K562 (cell line): Measurements from ENCODE around the gene DVL2. TPM values are rescaled to one million over a fixed set of nuclear protein-coding genes. Genes with fewer than 3 reads are reported as not detected.

Experiments
- ARID2 ChIP-seq: fragments of 450-650 bp; IDR thresholded peaks from 2 replicates; pipeline ENCODE4 v1.6.1; 2017; ENCODE audit warnings: antibody characterized with exemption, mild to moderate bottlenecking
- GTF2E2 ChIP-seq: fragments of 200-800 bp; sonication (Bioruptor generic); IDR thresholded peaks from 2 replicates; pipeline ENCODE4 v1.6.1; 2016; ENCODE audit warnings: missing genetic modification characterization, missing compliant biosample characterization
- KLF16 ChIP-seq: IDR thresholded peaks from 2 replicates; pipeline ENCODE4 v1.6.1; 2016; ENCODE audit warnings: antibody characterized with exemption
- MYNN ChIP-seq, 2 experiments: sonication (generic); formaldehyde crosslinking in 1 of 2; IDR thresholded peaks; 2 replicates each; pipeline versions ENCODE4 v1.5.0 to v1.6.1; 2016 to 2020; ENCODE audit warnings: antibody characterized with exemption in 1 of 2, missing genetic modification reagents in 1 of 2
- NFIX ChIP-seq: fragments of 250-450 bp; sonication (Bioruptor Pico); IDR thresholded peaks from 2 replicates; pipeline ENCODE4 v1.4.0; 2020; ENCODE audit warnings: low read depth, mild to moderate bottlenecking, moderate library complexity
- RB1 ChIP-seq: fragments of 450-650 bp; IDR thresholded peaks from 2 replicates; pipeline ENCODE4 v1.6.1; 2017; ENCODE audit warnings: low read depth, mild to moderate bottlenecking
- RBFOX2 ChIP-seq: fragments of 200-400 bp; formaldehyde crosslinking; IDR thresholded peaks from 2 replicates; pipeline ENCODE4 v1.6.1; 2017; ENCODE audit warnings: low read depth, mild to moderate bottlenecking, low read length, moderate library complexity
- SMC3 ChIP-seq: conservative IDR thresholded peaks from 2 replicates; pipeline ENCODE4 v1.6.1; 2011; ENCODE audit warnings: low read depth, low read length, improper control_type of control experiment; ENCODE audit not compliant: insufficient read depth
- SRSF7 ChIP-seq: fragments of 200-400 bp; formaldehyde crosslinking; optimal IDR thresholded peaks from 2 replicates; pipeline ENCODE3; 2017; ENCODE audit warnings: mild to moderate bottlenecking, low read depth, low read length
- TRIM28 ChIP-seq: fragments of 450-650 bp; IDR thresholded peaks from 2 replicates; pipeline ENCODE4 v1.6.1; 2017
- ZNF217 ChIP-seq: sonication (generic); formaldehyde crosslinking; IDR thresholded peaks from 2 replicates; pipeline ENCODE4 v1.8.0; 2022; ENCODE audit warnings: mild to moderate bottlenecking, missing genetic modification reagents
- ZNF232 ChIP-seq: sonication (generic); formaldehyde crosslinking; IDR thresholded peaks from 2 replicates; pipeline ENCODE4 v1.8.0; 2022; ENCODE audit warnings: mild to moderate bottlenecking, missing genetic modification reagents
- ZNF699 ChIP-seq: fragments of 250-450 bp; sonication (Bioruptor Pico); IDR thresholded peaks from 2 replicates; pipeline ENCODE4 v1.8.0; 2021; ENCODE audit warnings: mild to moderate bottlenecking, moderate library complexity; ENCODE audit not compliant: insufficient replicate concordance
- polyA plus RNA-seq, 8 experiments: library from polyadenylated mRNA; depleted of rRNA in 4 of 8; stranded (reverse) in 5 of 8; unstranded in 3 of 8; fragments of >200 nt; fragmentation: Nextera tagmentation in 2 of 8; fragmentation: Illumina TruSeq in 1 of 8; extraction: Ambion mirVana in 2 of 8; extraction: Trizol in 1 of 8; gene quantifications; 2 replicates each; pipeline versions ENCODE4 v1.2.1 to v1.2.3, GENCODE V29; 2011 to 2014; ENCODE audit warnings: inconsistent platforms in 1 of 8, missing spikeins in 1 of 8
- total RNA-seq, 7 experiments: library from RNA; depleted of rRNA in 6 of 7; stranded (reverse); fragments of >200 nt in 6 of 7; fragmentation: Illumina TruSeq in 2 of 7; extraction: Trizol in 2 of 7; gene quantifications; 2 replicates each; pipeline versions ENCODE4 v1.2.1 to v1.2.3, GENCODE V29; 2011 to 2021; ENCODE audit warnings: low replicate concordance in 1 of 7
- TF ChIP-seq, protein P1 (sequence below), 2 experiments: fragments of 450-650 bp in 1 of 2; IDR thresholded peaks; 2 replicates each; pipeline ENCODE4 v1.6.1; 2011 to 2017; ENCODE audit warnings: low read depth in 2 of 2, antibody characterized with exemption in 1 of 2, borderline replicate concordance in 1 of 2, low read length in 1 of 2, mild to moderate bottlenecking in 1 of 2, mixed read lengths in 1 of 2; ENCODE audit not compliant: control insufficient read depth in 1 of 2
- TF ChIP-seq, protein P2 (sequence below): fragments of 450-650 bp; IDR thresholded peaks from 2 replicates; pipeline ENCODE4 v1.6.1; 2016; ENCODE audit warnings: mild to moderate bottlenecking
- TF ChIP-seq, protein P3 (sequence below): sonication (generic); formaldehyde crosslinking; IDR thresholded peaks from 2 replicates; pipeline ENCODE4 v1.8.1; 2023; ENCODE audit warnings: mild to moderate bottlenecking, missing genetic modification reagents, moderate library complexity
- TF ChIP-seq, protein P4 (sequence below): fragments of 450-650 bp; formaldehyde crosslinking; IDR thresholded peaks from 2 replicates; pipeline ENCODE4 v1.4.0; 2020; ENCODE audit warnings: mild to moderate bottlenecking, moderate library complexity
- TF ChIP-seq, protein P5 (sequence below): fragments of 450-650 bp; IDR thresholded peaks from 2 replicates; pipeline ENCODE4 v1.6.1; 2017; ENCODE audit warnings: mild to moderate bottlenecking, moderate library complexity

The DVL2 gene
- total and polyA plus RNA-seq, 9 of the 15 experiments (the other 6 are each of a cell fraction or from before 2014, with no cell fraction given) = 1.3 to 49.5 (median 24.3) TPM

DNA sequence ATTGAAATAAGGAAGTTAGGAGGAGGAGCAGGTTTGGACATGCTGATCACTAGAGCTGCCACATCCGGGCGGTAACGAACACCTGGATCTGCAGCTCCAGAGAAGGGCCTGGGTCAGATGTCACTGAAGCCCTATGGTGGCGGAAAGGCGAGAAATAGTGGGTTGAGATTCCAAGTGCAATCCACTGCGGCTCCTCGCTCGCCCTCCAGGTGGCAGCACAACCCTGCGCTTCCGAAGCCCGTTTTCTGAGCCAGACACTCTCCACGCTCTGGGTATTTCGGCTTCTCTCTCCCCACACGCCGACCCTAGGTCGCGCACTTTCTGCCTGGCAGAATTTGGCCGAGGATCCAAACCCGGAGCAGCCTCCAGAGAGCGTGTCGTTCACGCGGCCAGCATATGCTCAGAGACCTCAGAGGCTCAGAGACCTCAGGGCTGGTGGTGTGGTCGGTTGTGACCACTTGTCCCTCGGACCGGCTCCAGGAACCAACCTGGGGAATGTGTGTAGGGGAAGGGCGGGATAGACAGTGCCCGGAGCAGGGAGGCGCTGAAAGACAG lies 46.3 kb upstream of the DVL2 start (continued):
- TF ChIP-seq, protein P1, sequence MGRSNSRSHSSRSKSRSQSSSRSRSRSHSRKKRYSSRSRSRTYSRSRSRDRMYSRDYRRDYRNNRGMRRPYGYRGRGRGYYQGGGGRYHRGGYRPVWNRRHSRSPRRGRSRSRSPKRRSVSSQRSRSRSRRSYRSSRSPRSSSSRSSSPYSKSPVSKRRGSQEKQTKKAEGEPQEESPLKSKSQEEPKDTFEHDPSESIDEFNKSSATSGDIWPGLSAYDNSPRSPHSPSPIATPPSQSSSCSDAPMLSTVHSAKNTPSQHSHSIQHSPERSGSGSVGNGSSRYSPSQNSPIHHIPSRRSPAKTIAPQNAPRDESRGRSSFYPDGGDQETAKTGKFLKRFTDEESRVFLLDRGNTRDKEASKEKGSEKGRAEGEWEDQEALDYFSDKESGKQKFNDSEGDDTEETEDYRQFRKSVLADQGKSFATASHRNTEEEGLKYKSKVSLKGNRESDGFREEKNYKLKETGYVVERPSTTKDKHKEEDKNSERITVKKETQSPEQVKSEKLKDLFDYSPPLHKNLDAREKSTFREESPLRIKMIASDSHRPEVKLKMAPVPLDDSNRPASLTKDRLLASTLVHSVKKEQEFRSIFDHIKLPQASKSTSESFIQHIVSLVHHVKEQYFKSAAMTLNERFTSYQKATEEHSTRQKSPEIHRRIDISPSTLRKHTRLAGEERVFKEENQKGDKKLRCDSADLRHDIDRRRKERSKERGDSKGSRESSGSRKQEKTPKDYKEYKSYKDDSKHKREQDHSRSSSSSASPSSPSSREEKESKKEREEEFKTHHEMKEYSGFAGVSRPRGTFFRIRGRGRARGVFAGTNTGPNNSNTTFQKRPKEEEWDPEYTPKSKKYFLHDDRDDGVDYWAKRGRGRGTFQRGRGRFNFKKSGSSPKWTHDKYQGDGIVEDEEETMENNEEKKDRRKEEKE (IDR thresholded peaks at IDR 0.05; ENCODE audit: borderline replicate concordance in 1 of 2, control insufficient read depth in 1 of 2, low read depth in 2 of 2, low read length in 1 of 2) = 0 out of 4 replicates have a peak, but pooled peaks of 1 of the 2 experiments have one; percentile 50
- TF ChIP-seq RB1 = peak; percentile 55; the same call in 1 of the 2 replicates
- TF ChIP-seq, protein P2, sequence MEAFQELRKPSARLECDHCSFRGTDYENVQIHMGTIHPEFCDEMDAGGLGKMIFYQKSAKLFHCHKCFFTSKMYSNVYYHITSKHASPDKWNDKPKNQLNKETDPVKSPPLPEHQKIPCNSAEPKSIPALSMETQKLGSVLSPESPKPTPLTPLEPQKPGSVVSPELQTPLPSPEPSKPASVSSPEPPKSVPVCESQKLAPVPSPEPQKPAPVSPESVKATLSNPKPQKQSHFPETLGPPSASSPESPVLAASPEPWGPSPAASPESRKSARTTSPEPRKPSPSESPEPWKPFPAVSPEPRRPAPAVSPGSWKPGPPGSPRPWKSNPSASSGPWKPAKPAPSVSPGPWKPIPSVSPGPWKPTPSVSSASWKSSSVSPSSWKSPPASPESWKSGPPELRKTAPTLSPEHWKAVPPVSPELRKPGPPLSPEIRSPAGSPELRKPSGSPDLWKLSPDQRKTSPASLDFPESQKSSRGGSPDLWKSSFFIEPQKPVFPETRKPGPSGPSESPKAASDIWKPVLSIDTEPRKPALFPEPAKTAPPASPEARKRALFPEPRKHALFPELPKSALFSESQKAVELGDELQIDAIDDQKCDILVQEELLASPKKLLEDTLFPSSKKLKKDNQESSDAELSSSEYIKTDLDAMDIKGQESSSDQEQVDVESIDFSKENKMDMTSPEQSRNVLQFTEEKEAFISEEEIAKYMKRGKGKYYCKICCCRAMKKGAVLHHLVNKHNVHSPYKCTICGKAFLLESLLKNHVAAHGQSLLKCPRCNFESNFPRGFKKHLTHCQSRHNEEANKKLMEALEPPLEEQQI = no peak
- no peak for TF ChIP-seq NFIX
- 0 out of 2 replicates have a peak, but pooled peaks have one; percentile 17 for TF ChIP-seq KLF16
- TF ChIP-seq TRIM28 = 0 out of 2 replicates have a peak, but pooled peaks have one; percentile 21
- peak; percentile 46 for TF ChIP-seq ZNF232 (CRISPR knock-in tag)
- peak; percentile 72 for TF ChIP-seq RBFOX2
- TF ChIP-seq MYNN (IDR thresholded peaks at IDR 0.05) = 0 out of 2 replicates have a peak, but pooled peaks have one; percentile 50
- TF ChIP-seq MYNN (CRISPR knock-in tag; IDR thresholded peaks at IDR 0.05) = no peak
- TF ChIP-seq, protein P3, sequence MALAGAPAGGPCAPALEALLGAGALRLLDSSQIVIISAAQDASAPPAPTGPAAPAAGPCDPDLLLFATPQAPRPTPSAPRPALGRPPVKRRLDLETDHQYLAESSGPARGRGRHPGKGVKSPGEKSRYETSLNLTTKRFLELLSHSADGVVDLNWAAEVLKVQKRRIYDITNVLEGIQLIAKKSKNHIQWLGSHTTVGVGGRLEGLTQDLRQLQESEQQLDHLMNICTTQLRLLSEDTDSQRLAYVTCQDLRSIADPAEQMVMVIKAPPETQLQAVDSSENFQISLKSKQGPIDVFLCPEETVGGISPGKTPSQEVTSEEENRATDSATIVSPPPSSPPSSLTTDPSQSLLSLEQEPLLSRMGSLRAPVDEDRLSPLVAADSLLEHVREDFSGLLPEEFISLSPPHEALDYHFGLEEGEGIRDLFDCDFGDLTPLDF (CRISPR knock-in tag) = no peak
- no peak for TF ChIP-seq GTF2E2
- no peak for TF ChIP-seq SRSF7
- peak; percentile 81 for TF ChIP-seq ARID2
- no peak for TF ChIP-seq ZNF217
- TF ChIP-seq, protein P4, sequence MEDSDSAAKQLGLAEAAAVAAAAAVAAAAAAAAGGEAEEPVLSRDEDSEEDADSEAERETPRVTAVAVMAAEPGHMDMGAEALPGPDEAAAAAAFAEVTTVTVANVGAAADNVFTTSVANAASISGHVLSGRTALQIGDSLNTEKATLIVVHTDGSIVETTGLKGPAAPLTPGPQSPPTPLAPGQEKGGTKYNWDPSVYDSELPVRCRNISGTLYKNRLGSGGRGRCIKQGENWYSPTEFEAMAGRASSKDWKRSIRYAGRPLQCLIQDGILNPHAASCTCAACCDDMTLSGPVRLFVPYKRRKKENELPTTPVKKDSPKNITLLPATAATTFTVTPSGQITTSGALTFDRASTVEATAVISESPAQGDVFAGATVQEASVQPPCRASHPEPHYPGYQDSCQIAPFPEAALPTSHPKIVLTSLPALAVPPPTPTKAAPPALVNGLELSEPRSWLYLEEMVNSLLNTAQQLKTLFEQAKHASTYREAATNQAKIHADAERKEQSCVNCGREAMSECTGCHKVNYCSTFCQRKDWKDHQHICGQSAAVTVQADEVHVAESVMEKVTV (CRISPR knock-in tag) = peak; percentile 69
- TF ChIP-seq, protein P5, sequence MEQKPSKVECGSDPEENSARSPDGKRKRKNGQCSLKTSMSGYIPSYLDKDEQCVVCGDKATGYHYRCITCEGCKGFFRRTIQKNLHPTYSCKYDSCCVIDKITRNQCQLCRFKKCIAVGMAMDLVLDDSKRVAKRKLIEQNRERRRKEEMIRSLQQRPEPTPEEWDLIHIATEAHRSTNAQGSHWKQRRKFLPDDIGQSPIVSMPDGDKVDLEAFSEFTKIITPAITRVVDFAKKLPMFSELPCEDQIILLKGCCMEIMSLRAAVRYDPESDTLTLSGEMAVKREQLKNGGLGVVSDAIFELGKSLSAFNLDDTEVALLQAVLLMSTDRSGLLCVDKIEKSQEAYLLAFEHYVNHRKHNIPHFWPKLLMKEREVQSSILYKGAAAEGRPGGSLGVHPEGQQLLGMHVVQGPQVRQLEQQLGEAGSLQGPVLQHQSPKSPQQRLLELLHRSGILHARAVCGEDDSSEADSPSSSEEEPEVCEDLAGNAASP = no peak
- TF ChIP-seq ZNF699 (CRISPR knock-in tag) = no peak
- peak; percentile 88 for TF ChIP-seq SMC3
